ENCODE results near the gene KLK15.

The KLK15 gene

GRCh38 chr19:50823389-50824042 lies 9.9 kb downstream of the KLK15 start, which contains the start of gene KLK1:
TSS of gene KLK1 (minus strand) at chr19:50823787. CDS start at chr19:50823748, 39 bp downstream.
- CTCF ChIA-PET: interaction anchor here (0.7 kb wide), 1 partner anchor 195 kb away, joined by 3 read pairs; no protein-coding TSS in a partner anchor
- H3K27ac ChIP-seq: no peak within 1 kb of the TSS
- TF ChIP-seq, protein P1, sequence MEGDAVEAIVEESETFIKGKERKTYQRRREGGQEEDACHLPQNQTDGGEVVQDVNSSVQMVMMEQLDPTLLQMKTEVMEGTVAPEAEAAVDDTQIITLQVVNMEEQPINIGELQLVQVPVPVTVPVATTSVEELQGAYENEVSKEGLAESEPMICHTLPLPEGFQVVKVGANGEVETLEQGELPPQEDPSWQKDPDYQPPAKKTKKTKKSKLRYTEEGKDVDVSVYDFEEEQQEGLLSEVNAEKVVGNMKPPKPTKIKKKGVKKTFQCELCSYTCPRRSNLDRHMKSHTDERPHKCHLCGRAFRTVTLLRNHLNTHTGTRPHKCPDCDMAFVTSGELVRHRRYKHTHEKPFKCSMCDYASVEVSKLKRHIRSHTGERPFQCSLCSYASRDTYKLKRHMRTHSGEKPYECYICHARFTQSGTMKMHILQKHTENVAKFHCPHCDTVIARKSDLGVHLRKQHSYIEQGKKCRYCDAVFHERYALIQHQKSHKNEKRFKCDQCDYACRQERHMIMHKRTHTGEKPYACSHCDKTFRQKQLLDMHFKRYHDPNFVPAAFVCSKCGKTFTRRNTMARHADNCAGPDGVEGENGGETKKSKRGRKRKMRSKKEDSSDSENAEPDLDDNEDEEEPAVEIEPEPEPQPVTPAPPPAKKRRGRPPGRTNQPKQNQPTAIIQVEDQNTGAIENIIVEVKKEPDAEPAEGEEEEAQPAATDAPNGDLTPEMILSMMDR (conservative IDR thresholded peaks at IDR 0.05; ENCODE audit: low read depth): no peak
- DNase-seq (ENCODE audit: low spot score): no peak
- POLR2A ChIA-PET (ENCODE audit: low non-redundant PET): no interaction called here

GRCh38 chr19:50822661-50823208 lies 10.6 kb downstream of the KLK15 start:
- POLR2A ChIA-PET (ENCODE audit: low non-redundant PET): no interaction called here
- no peak for DNase-seq (ENCODE audit: low spot score)
- CTCF ChIA-PET: interaction anchor here (0.7 to 0.9 kb wide), 2 partner anchors 99 to 196 kb away, joined by 3 read pairs; no protein-coding TSS in a partner anchor

GRCh38 chr19:50821622-50822021 lies 11.8 kb downstream of the KLK15 start:
- POLR2A ChIA-PET (ENCODE audit: low non-redundant PET): no interaction called here
- CTCF ChIA-PET: interaction anchor here (0.5 kb wide), 1 partner anchor 273 kb away, joined by 4 read pairs; no protein-coding TSS in a partner anchor
- TF ChIP-seq, protein P1 (conservative IDR thresholded peaks at IDR 0.05; ENCODE audit: low read depth): no peak
- DNase-seq (ENCODE audit: low spot score): no peak
- H3K27ac ChIP-seq: no peak overlapping the region

More at GRCh38 chr19:50822661-50823208, 10.6 kb downstream of the KLK15 start:
- no peak overlapping the region for H3K27ac ChIP-seq
- TF ChIP-seq, protein P1 (conservative IDR thresholded peaks at IDR 0.05; ENCODE audit: low read depth): no peak

DNA sequence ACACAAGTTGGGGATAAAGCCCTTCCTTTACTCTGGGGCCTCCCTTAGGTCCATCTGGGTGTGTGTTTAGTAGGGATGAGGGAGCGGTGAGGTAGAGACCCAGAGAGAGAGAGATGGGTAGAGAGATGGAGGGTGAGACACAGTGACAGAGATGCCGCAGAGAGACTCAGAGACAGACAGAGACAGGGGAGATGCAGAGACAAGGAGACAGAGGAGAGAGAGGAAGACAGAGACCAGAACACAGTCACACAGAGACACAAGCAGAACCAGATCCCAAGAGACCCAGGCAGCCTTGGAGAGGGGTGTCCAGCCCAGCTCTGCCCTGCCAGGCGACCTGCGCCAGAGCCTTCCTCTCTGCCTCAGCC lies 12.1 kb downstream of the KLK15 start:
- ChIA-PET POLR2A (ENCODE audit: low non-redundant PET) (no interaction called here), CTCF (no interaction called here)
- TF ChIP-seq, protein P1 (conservative IDR thresholded peaks at IDR 0.05; ENCODE audit: low read depth): no peak
- H3K27ac ChIP-seq: no peak overlapping the region
- no peak for DNase-seq (ENCODE audit: low spot score)

DNA sequence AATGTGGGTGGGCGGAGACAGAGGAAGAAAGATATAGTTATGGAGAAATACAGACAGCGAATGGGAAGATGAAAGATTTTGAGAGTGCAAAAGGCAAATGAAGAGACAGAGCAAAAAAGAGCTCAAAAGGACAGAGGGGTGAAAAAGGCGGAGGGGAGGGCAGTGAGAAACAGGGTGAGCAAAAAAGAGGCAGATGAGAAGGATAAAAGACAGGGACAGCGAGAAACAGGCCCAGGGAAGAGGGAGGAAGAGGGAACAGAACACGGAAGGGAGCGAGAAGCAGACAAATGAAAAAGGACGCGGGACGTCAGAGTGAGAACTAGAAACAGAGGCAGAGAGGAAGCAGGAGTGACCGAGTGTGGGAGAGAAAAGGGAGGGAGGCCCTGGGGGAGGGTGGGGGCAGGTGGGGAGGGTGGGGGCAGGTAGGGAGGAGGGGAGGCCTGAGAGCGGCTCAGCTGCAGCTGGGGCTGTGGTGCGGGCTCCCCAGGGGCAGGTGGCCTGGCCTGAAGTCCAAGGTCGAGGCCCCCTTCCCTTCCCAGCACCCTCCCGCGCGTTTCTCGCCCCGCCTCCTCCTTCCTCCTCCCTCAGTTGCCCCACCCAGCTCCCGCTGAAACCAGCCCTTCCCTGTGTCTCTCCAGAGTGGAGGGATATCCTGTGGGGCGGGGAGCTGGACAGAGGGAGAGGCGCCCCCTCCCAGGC lies 12.7 kb downstream of the KLK15 start:
- CTCF ChIA-PET: no interaction called here
- no peak overlapping the region for H3K27ac ChIP-seq
- TF ChIP-seq, protein P1 (conservative IDR thresholded peaks at IDR 0.05; ENCODE audit: low read depth): no peak
- DNase-seq (ENCODE audit: low spot score): no peak
- POLR2A ChIA-PET (ENCODE audit: low non-redundant PET): no interaction called here

GRCh38 chr19:50820086-50820485 lies 13.3 kb downstream of the KLK15 start:
- H3K27ac ChIP-seq: no peak overlapping the region
- TF ChIP-seq, protein P1 (conservative IDR thresholded peaks at IDR 0.05; ENCODE audit: low read depth): no peak
- no peak for DNase-seq (ENCODE audit: low spot score)
- ChIA-PET CTCF (no interaction called here), POLR2A (ENCODE audit: low non-redundant PET) (no interaction called here)
